ENCODE measurements around the gene PPARA. TPM values are rescaled to one million over a fixed set of nuclear protein-coding genes. Genes with fewer than 3 reads are reported as not detected.

PPARA gene
- total and polyA plus RNA-seq, 2 experiments from 2014 or later = 8.7 to 14.4 TPM

GRCh38 chr22:46292173-46292572 is 141.8 kb downstream of the PPARA start:
- Histone ChIP-seq H3K79me2 (ENCODE audit: insufficient read depth) (peaks cover 3% of the 10 kb centered on the region), H3K9me3 (ENCODE audit: low read depth) (no peaks in the 10 kb centered on the region), H3K36me3 (ENCODE audit: low read depth) (peaks cover 7% of the 10 kb centered on the region; the same call in 1 of the 2 replicates), H3K27me3 (replicated peaks; ENCODE audit: insufficient read depth) (no peaks in the 10 kb centered on the region), H3K4me1 (ENCODE audit: insufficient read depth) (peaks cover 12% of the 10 kb centered on the region; the same call in 1 of the 2 replicates), H3K27ac (no peak overlapping the region), H3F3A (ENCODE audit: insufficient read depth) (peaks cover 11% of the 10 kb centered on the region; the same call in 1 of the 2 replicates), H4K20me1 (ENCODE audit: insufficient read depth) (no peaks in the 10 kb centered on the region), H3K9me2 (ENCODE audit: insufficient read depth) (no peaks in the 10 kb centered on the region), H2AFZ (no peak overlapping the region), H3K4me2 (ENCODE audit: unreplicated experiment) (no peak overlapping the region), H3K9ac (no peak overlapping the region), H3K4me3 (no peak overlapping the region)
- WGBS, 2 experiments (ENCODE audit: low coverage in 1 of 2, low lambda C conversion rate in 2 of 2, missing lambda C conversion rate in 2 of 2) = 93 to 100% methylated on average over 3 of the region's 3 CpGs
- no peak for DNase-seq
- TF ChIP-seq EZH2phosphoT487 (IDR thresholded peaks at IDR 0.05; ENCODE audit: insufficient read depth, low read depth) (no peak), EZH2 (IDR thresholded peaks at IDR 0.05; ENCODE audit: insufficient read depth, poor library complexity, severe bottlenecking) (no peak)
- in situ Hi-C loops (cut with MboI) = no loop called here

DNA sequence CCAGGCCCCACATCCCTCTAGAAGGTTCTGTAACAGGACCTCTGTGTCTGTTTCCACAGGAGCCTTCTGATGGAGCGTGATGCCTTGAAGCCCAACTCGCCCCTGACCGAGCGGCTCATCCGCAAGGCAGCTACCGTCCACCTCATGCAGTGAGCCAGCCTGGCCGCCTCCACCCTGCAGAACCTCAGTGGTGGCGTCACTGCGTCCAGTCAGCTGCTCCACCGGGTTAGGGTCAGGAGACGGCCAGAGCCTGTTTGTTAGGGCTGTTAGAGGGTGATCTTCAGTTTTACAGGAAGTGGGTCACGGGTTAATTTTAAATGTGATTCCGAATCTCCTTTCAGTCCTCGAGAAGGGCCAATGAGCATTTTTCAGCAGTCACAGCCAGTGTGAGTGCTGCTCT is 142.4 kb downstream of the PPARA start:
- WGBS, 2 experiments (ENCODE audit: low coverage in 1 of 2, low lambda C conversion rate in 2 of 2, missing lambda C conversion rate in 2 of 2) = 88 to 92% methylated on average over 14 of the region's 14 CpGs
- Histone ChIP-seq H3K4me2 (ENCODE audit: unreplicated experiment) (no peak overlapping the region), H3K36me3 (ENCODE audit: low read depth) (peaks cover 7% of the 10 kb centered on the region; the same call in 1 of the 2 replicates), H3K9me3 (ENCODE audit: low read depth) (no peaks in the 10 kb centered on the region), H3K9ac (no peak overlapping the region), H3K27ac (no peak overlapping the region), H3K79me2 (ENCODE audit: insufficient read depth) (peaks cover 8% of the 10 kb centered on the region), H3K27me3 (replicated peaks; ENCODE audit: insufficient read depth) (no peaks in the 10 kb centered on the region), H4K20me1 (ENCODE audit: insufficient read depth) (no peaks in the 10 kb centered on the region), H3K4me3 (no peak overlapping the region), H2AFZ (no peak overlapping the region), H3K9me2 (ENCODE audit: insufficient read depth) (no peaks in the 10 kb centered on the region), H3K4me1 (ENCODE audit: insufficient read depth) (peaks cover 17% of the 10 kb centered on the region), H3F3A (ENCODE audit: insufficient read depth) (peaks cover 11% of the 10 kb centered on the region; the same call in 1 of the 2 replicates)
- DNase-seq = no peak
- no peak for TF ChIP-seq EZH2 (IDR thresholded peaks at IDR 0.05; ENCODE audit: insufficient read depth, poor library complexity, severe bottlenecking)
- TF ChIP-seq EZH2phosphoT487 (IDR thresholded peaks at IDR 0.05; ENCODE audit: insufficient read depth, low read depth) = no peak
- in situ Hi-C loops (cut with MboI) = no loop called here

MicroRNAs encoded within 50 kb of the gene (microRNA counts, 767-probe panel; counts per million panel counts)
- microRNA hsa-let-7b-5p = 12,145 counts per million, percentile 100 among the panel's probes with 10 or more counts

Other genes starting within 250 kb of the PPARA start
- gene WNT7B, start 173.4 kb upstream of the PPARA start, total RNA-seq (2014; rRNA removed; shearing (Covaris generic)) = 0.25 TPM in 1 of 2 replicates, not detected in the other
- gene WNT7B, start 173.4 kb upstream of the PPARA start, polyA plus RNA-seq (2016; fragmentation: Nextera tagmentation; extraction: Ambion mirVana) = 0.10 TPM in 1 of 2 replicates, not detected in the other
- 14.7 and 21.2 TPM in 2 replicates for gene CDPF1, start 99.8 kb downstream of the PPARA start, total RNA-seq (2014; rRNA removed; shearing (Covaris generic))
- gene CDPF1, start 99.8 kb downstream of the PPARA start, polyA plus RNA-seq (2016; fragmentation: Nextera tagmentation; extraction: Ambion mirVana) = 12.9 and 14.5 TPM in 2 replicates
- not detected in 2 replicates for gene PKDREJ, start 112.8 kb downstream of the PPARA start, total RNA-seq (2014; rRNA removed; shearing (Covaris generic))
- 0.04 TPM in 1 of 2 replicates, not detected in the other for gene PKDREJ, start 112.8 kb downstream of the PPARA start, polyA plus RNA-seq (2016; fragmentation: Nextera tagmentation; extraction: Ambion mirVana)
- 27.6 and 34.0 TPM in 2 replicates for gene TTC38, start 117.5 kb downstream of the PPARA start, total RNA-seq (2014; rRNA removed; shearing (Covaris generic))
- gene TTC38, start 117.5 kb downstream of the PPARA start, polyA plus RNA-seq (2016; fragmentation: Nextera tagmentation; extraction: Ambion mirVana) = 21.5 and 21.8 TPM in 2 replicates
- gene GTSE1, start 146.3 kb downstream of the PPARA start, total RNA-seq (2014; rRNA removed; shearing (Covaris generic)) = 4.6 and 6.1 TPM in 2 replicates
- 8.0 and 8.6 TPM in 2 replicates for gene GTSE1, start 146.3 kb downstream of the PPARA start, polyA plus RNA-seq (2016; fragmentation: Nextera tagmentation; extraction: Ambion mirVana)
- gene TRMU, start 185.2 kb downstream of the PPARA start, total RNA-seq (2014; rRNA removed; shearing (Covaris generic)) = 38.4 and 41.2 TPM in 2 replicates
- gene TRMU, start 185.2 kb downstream of the PPARA start, polyA plus RNA-seq (2016; fragmentation: Nextera tagmentation; extraction: Ambion mirVana) = 27.0 and 29.5 TPM in 2 replicates

Data from GM23248 (cell line).